ENCODE data around the gene MIB1.
"Not testable (repeated sequence)": the region's sequence is repeated elsewhere in the genome, so short reads cannot be mapped to it uniquely, and the experiment has no call there.

The MIB1 gene

GRCh38 chr18:21725201-21725600 lies 15.4 kb upstream of the MIB1 start:
- H3K4me1 Mint-ChIP-seq: peaks cover 5% of the 10 kb centered on the region
- H3K9me3 Mint-ChIP-seq: peaks cover 3% of the 10 kb centered on the region
- DNase-seq: no peak
- no peak overlapping the region for H3K4me3 Mint-ChIP-seq
- TF ChIP-seq, protein P1, sequence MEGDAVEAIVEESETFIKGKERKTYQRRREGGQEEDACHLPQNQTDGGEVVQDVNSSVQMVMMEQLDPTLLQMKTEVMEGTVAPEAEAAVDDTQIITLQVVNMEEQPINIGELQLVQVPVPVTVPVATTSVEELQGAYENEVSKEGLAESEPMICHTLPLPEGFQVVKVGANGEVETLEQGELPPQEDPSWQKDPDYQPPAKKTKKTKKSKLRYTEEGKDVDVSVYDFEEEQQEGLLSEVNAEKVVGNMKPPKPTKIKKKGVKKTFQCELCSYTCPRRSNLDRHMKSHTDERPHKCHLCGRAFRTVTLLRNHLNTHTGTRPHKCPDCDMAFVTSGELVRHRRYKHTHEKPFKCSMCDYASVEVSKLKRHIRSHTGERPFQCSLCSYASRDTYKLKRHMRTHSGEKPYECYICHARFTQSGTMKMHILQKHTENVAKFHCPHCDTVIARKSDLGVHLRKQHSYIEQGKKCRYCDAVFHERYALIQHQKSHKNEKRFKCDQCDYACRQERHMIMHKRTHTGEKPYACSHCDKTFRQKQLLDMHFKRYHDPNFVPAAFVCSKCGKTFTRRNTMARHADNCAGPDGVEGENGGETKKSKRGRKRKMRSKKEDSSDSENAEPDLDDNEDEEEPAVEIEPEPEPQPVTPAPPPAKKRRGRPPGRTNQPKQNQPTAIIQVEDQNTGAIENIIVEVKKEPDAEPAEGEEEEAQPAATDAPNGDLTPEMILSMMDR (IDR thresholded peaks at IDR 0.05): no peak
- peaks cover 22% of the 10 kb centered on the region for H3K27me3 Mint-ChIP-seq (ENCODE audit: low read depth, poor library complexity)
- no peaks in the 10 kb centered on the region for H3K36me3 Mint-ChIP-seq (ENCODE audit: low read depth)
- peak overlapping the region; percentile 5 for H3K27ac Mint-ChIP-seq

DNA sequence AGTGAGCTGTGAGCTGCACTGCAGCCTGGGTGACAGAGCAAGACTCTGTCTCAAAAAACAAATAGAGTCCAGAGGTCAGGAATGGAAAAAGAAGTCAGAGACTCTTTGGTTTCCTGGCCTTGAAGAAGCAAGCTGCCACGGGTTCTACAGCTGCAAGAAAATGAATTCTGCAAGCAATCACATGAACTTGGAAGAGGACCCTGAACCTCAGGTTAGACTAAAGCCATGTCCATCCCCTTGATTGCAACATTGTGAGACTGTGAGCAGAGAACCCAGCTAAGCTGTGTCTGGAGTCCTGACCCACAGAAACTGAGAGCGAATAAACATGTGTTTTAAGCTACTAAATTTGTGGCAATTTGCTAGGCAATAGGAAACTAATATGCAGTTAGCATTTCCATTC lies 12.9 kb upstream of the MIB1 start:
- Mint-ChIP-seq H3K36me3 (ENCODE audit: low read depth) (no peaks in the 10 kb centered on the region), H3K4me1 (peaks cover 5% of the 10 kb centered on the region), H3K27ac (no peak overlapping the region), H3K4me3 (no peak overlapping the region), H3K9me3 (peaks cover 10% of the 10 kb centered on the region), H3K27me3 (ENCODE audit: low read depth, poor library complexity) (peaks cover 16% of the 10 kb centered on the region)
- no peak for DNase-seq
- TF ChIP-seq, protein P1 (IDR thresholded peaks at IDR 0.05): no peak

- TF ChIP-seq, protein P1 (IDR thresholded peaks at IDR 0.05): no peak
- no peak for DNase-seq
- peaks cover 27% of the 10 kb centered on the region for H3K36me3 Mint-ChIP-seq (ENCODE audit: low read depth)
- peaks cover 14% of the 10 kb centered on the region for H3K4me1 Mint-ChIP-seq
- no peak overlapping the region for H3K4me3 Mint-ChIP-seq
- no peak overlapping the region for H3K27ac Mint-ChIP-seq
- peaks cover 47% of the 10 kb centered on the region for H3K9me3 Mint-ChIP-seq
- peaks cover 14% of the 10 kb centered on the region for H3K27me3 Mint-ChIP-seq (ENCODE audit: low read depth, poor library complexity)
Observed at GRCh38 chr18:21733011-21733410, 7.6 kb upstream of the MIB1 start.

- H3K4me3 Mint-ChIP-seq: peak overlapping the region; percentile 13
- H3K27ac Mint-ChIP-seq: no peak overlapping the region
- peaks cover 12% of the 10 kb centered on the region for H3K27me3 Mint-ChIP-seq (ENCODE audit: low read depth, poor library complexity)
- TF ChIP-seq, protein P1 (IDR thresholded peaks at IDR 0.05): no peak
- H3K36me3 Mint-ChIP-seq (ENCODE audit: low read depth): peaks cover 27% of the 10 kb centered on the region
- peaks cover 49% of the 10 kb centered on the region for H3K9me3 Mint-ChIP-seq
- peaks cover 22% of the 10 kb centered on the region for H3K4me1 Mint-ChIP-seq
- DNase-seq: peak; percentile 45
Observed at GRCh38 chr18:21735452-21736015, 5.1 kb upstream of the MIB1 start.

GRCh38 chr18:21736926-21737325 lies 3.7 kb upstream of the MIB1 start:
- not testable (repeated sequence) for DNase-seq; H3K4me3 Mint-ChIP-seq; H3K27me3 Mint-ChIP-seq (ENCODE audit: low read depth, poor library complexity); H3K27ac Mint-ChIP-seq
- Mint-ChIP-seq H3K36me3 (ENCODE audit: low read depth) (peaks cover 27% of the 10 kb centered on the region), H3K4me1 (peaks cover 23% of the 10 kb centered on the region), H3K9me3 (peaks cover 42% of the 10 kb centered on the region)

GRCh38 chr18:21739604-21740537 lies 721 bp upstream of the MIB1 start:
- H3K4me1 Mint-ChIP-seq: peaks cover 47% of the 10 kb centered on the region
- H3K36me3 Mint-ChIP-seq (ENCODE audit: low read depth): peaks cover 37% of the 10 kb centered on the region
- H3K4me3 Mint-ChIP-seq: peak overlapping the region; percentile 91
- H3K27ac Mint-ChIP-seq: peak overlapping the region; percentile 87
- TF ChIP-seq, protein P1 (IDR thresholded peaks at IDR 0.05): no peak
- peaks cover 36% of the 10 kb centered on the region for H3K9me3 Mint-ChIP-seq
- DNase-seq: no peak
- peaks cover 5% of the 10 kb centered on the region for H3K27me3 Mint-ChIP-seq (ENCODE audit: low read depth, poor library complexity)
